GM18526 (cell line): ENCODE measurements around the gene LMAN2L.

Experiments used
- POLR2A ChIP-seq: IDR thresholded peaks from 3 replicates; pipeline ENCODE4 v1.6.1; 2011; ENCODE audit not compliant: insufficient read length; ENCODE audit errors: extremely low read depth

Gene LMAN2L

DNA sequence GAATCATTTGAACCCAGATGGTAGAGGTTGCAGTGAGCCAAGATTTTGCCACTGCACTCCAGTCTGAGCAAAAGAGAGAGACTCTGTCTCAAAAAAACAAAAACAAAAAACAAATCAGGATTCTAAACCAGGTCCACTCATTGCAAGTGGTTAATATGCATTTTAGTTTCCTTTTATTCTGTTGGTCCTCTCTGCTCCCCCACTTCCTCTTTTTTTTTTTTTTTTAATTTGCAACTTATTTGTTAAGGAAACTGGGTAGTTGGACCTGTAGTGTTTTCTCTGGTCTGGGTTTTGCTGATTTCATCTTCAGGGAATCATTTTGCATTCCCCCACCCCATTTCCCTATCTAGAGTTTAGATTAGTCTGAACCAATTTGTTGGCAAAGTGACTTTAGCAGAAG is 83.3 kb downstream of the LMAN2L start:
- TF ChIP-seq POLR2A = no peak
